DND-41 (cell line): ENCODE results near the gene NOC4L.
A peak's percentile ranks its signal among the peaks of the same experiment; 100 is the strongest.

Experiments used
- ATAC-seq: fragments of 200-7000 bp; cut with Tn5 transposase; 3 replicates; pipeline ENCODE4 v1.9.1; 2021; ENCODE audit warnings: low read depth; ENCODE audit not compliant: insufficient read depth
- DNase-seq: peaks from one replicate; pipeline ENCODE4 v3.0.0-alpha.2; 2020
- H2AFZ ChIP-seq: 2 replicates; pipeline ENCODE4 v1.6.0; 2012; ENCODE audit warnings: low read depth, low read length
- H3K27ac ChIP-seq: 2 replicates; pipeline ENCODE4 v1.5.1; 2012; ENCODE audit warnings: low read length, inconsistent platforms
- H3K27me3 ChIP-seq: fragments of 200-600 bp; sonication (generic); 2 replicates; pipeline ENCODE4 v1.6.0; 2012; ENCODE audit warnings: low read length, mild to moderate bottlenecking, inconsistent platforms; ENCODE audit not compliant: insufficient read depth, poor library complexity
- H3K36me3 ChIP-seq: 2 replicates; pipeline ENCODE4 v1.5.1; 2012; ENCODE audit warnings: low read length, inconsistent platforms; ENCODE audit not compliant: insufficient read depth
- H3K4me1 ChIP-seq: 2 replicates; pipeline ENCODE4 v1.5.1; 2012; ENCODE audit warnings: mild to moderate bottlenecking, low read length; ENCODE audit not compliant: insufficient read depth
- H3K4me2 ChIP-seq: 2 replicates; pipeline ENCODE4 v1.6.0; 2012; ENCODE audit warnings: mild to moderate bottlenecking, moderate library complexity, low read length, inconsistent platforms; ENCODE audit not compliant: insufficient read depth
- H3K4me3 ChIP-seq, 2 experiments: fragments of 200-600 bp in 1 of 2; shearing (Covaris generic) in 1 of 2; 2 replicates each; pipeline ENCODE4 v1.5.1; 2012 to 2016; ENCODE audit warnings: inconsistent platforms in 2 of 2, low read length in 2 of 2, mild to moderate bottlenecking in 2 of 2, low read depth in 1 of 2, moderate library complexity in 1 of 2
- H3K79me2 ChIP-seq: 2 replicates; pipeline ENCODE4 v1.6.0; 2012; ENCODE audit warnings: low read length, inconsistent platforms; ENCODE audit not compliant: insufficient read depth
- H3K9ac ChIP-seq: 2 replicates; pipeline ENCODE4 v1.6.0; 2012; ENCODE audit warnings: low read depth, mild to moderate bottlenecking, inconsistent platforms, low read length, moderate library complexity
- H3K9me3 ChIP-seq: 2 replicates; pipeline ENCODE4 v1.5.1; 2012; ENCODE audit warnings: low read length, moderate library complexity, mild to moderate bottlenecking, inconsistent platforms; ENCODE audit not compliant: insufficient read depth, severe bottlenecking
- H4K20me1 ChIP-seq: 2 replicates; pipeline ENCODE4 v1.6.0; 2012; ENCODE audit warnings: low read length; ENCODE audit not compliant: insufficient read depth
- CTCF ChIP-seq: IDR thresholded peaks from 2 replicates; pipeline ENCODE4 v1.5.1; 2012; ENCODE audit warnings: borderline replicate concordance, low read length, moderate library complexity, mild to moderate bottlenecking; ENCODE audit not compliant: poor library complexity, severe bottlenecking; ENCODE audit errors: extremely low read depth
- EZH2 ChIP-seq: IDR thresholded peaks from 3 replicates; pipeline ENCODE4 v1.6.1; 2012; ENCODE audit warnings: borderline replicate concordance, low read depth, mild to moderate bottlenecking, moderate library complexity, low read length, inconsistent platforms; ENCODE audit not compliant: severe bottlenecking

NOC4L gene

GRCh38 chr12:132186857-132187620 lies 42.8 kb downstream of the NOC4L start:
- Histone ChIP-seq H3K9me3 (no peaks in the 10 kb centered on the region), H3K9ac (no peak overlapping the region), H3K4me3 (no peak overlapping the region), H3K79me2 (no peaks in the 10 kb centered on the region), H3K4me2 (no peak overlapping the region), H2AFZ (no peak overlapping the region), H4K20me1 (no peaks in the 10 kb centered on the region), H3K36me3 (no peaks in the 10 kb centered on the region), H3K27ac (no peak overlapping the region), H3K4me1 (peaks cover 26% of the 10 kb centered on the region), H3K27me3 (peaks cover 25% of the 10 kb centered on the region)
- no peak for DNase-seq
- TF ChIP-seq CTCF: no peak
- no peak for TF ChIP-seq EZH2
- no peak for ATAC-seq

- Histone ChIP-seq H2AFZ (no peak overlapping the region), H3K9ac (no peak overlapping the region), H3K4me1 (peaks cover 26% of the 10 kb centered on the region), H3K27ac (no peak overlapping the region), H3K4me2 (no peak overlapping the region), H3K9me3 (no peaks in the 10 kb centered on the region), H3K36me3 (no peaks in the 10 kb centered on the region), H4K20me1 (no peaks in the 10 kb centered on the region), H3K27me3 (peaks cover 25% of the 10 kb centered on the region), H3K79me2 (no peaks in the 10 kb centered on the region), H3K4me3 (no peak overlapping the region)
- no peak for TF ChIP-seq EZH2
- TF ChIP-seq CTCF: no peak
- ATAC-seq: no peak
- no peak for DNase-seq
Measured at GRCh38 chr12:132187646-132188450, 43.6 kb downstream of the NOC4L start.

- Histone ChIP-seq H3K79me2 (no peaks in the 10 kb centered on the region), H3K27ac (no peak overlapping the region), H3K36me3 (no peaks in the 10 kb centered on the region), H3K9ac (peak overlapping the region; percentile 76; the same call in 1 of the 2 replicates), H4K20me1 (no peaks in the 10 kb centered on the region), H3K27me3 (peaks cover 25% of the 10 kb centered on the region), H3K4me1 (peaks cover 26% of the 10 kb centered on the region), H3K9me3 (no peaks in the 10 kb centered on the region), H2AFZ (no peak overlapping the region), H3K4me3 (peak overlapping the region in 1 of 2 experiments; percentile 63; a peak in 1 of 4 replicates), H3K4me2 (peak overlapping the region; percentile 94; the same call in 1 of the 2 replicates)
- no peak for ATAC-seq
- TF ChIP-seq EZH2 (no peak), CTCF (no peak)
- DNase-seq: no peak
Measured at GRCh38 chr12:132188451-132188901, 44.2 kb downstream of the NOC4L start.
